Retina (tissue), 1 donor: ENCODE results near the gene FAM83B.
"Not testable (repeated sequence)": the region's sequence is repeated elsewhere in the genome, so short reads cannot be mapped to it uniquely, and the experiment has no call there.

Experiments used
- DNase-seq: peaks from one replicate; pipeline ENCODE4 v3.0.0-alpha.2; 2016

FAM83B gene, protein sequence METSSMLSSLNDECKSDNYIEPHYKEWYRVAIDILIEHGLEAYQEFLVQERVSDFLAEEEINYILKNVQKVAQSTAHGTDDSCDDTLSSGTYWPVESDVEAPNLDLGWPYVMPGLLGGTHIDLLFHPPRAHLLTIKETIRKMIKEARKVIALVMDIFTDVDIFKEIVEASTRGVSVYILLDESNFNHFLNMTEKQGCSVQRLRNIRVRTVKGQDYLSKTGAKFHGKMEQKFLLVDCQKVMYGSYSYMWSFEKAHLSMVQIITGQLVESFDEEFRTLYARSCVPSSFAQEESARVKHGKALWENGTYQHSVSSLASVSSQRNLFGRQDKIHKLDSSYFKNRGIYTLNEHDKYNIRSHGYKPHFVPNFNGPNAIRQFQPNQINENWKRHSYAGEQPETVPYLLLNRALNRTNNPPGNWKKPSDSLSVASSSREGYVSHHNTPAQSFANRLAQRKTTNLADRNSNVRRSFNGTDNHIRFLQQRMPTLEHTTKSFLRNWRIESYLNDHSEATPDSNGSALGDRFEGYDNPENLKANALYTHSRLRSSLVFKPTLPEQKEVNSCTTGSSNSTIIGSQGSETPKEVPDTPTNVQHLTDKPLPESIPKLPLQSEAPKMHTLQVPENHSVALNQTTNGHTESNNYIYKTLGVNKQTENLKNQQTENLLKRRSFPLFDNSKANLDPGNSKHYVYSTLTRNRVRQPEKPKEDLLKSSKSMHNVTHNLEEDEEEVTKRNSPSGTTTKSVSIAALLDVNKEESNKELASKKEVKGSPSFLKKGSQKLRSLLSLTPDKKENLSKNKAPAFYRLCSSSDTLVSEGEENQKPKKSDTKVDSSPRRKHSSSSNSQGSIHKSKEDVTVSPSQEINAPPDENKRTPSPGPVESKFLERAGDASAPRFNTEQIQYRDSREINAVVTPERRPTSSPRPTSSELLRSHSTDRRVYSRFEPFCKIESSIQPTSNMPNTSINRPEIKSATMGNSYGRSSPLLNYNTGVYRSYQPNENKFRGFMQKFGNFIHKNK

DNA sequence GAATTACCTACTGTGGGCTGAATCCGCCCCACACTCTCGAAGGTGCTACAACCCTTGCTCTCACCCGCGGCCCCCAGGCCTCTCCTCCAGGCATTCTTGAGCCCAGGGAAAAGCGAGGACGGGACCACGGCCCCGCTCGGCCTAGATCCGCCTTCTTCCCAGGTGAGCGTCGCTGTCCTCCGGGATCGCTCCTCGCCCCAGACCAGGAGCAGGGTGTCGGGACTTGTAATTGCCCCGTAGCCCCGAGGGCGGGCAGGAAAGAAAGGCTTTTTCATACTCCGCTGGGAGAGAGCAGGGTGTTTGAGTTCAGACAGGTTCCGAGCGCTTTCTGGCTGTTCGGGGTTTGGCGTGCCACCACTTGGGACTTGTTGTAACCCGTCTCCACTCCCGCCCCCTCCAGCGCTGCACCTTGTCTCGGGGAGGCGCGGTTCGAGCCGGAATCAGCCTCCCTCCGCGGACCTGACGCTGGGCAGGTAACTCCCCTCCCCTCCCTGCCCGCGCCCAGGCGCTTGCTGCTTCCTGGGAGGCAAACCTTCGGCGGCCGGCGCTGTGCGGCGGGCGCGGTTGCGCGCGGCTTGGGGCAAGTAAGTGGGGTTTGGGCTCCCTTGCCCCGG is at the start of gene FAM83B:
Gene FAM83B, plus strand, starts transcription at position 529 of the 614 bp plus-strand sequence. CDS start 23,476 bp downstream, outside the sequence.
- DNase-seq: peak; percentile 66

DNA sequence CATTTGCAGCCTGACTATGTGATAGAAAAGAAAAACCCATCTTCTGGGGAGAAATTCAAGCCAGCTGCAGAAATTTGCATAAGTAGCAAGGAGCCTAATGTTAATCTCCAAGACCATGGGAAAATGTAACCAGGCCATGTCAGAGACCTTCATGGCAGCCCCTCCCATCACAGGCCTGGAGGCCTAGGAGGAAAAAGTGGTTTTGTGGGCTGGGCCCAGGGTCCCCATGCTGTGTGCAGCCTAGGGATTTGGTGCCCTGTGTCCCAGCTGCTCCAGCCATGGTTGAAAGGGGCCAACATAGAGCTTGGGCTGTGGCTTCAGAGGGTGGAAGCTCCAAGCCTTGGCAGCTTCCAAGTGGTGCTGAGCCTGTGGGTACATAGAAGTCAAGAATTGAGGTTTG is 49.7 kb upstream of the FAM83B start:
- DNase-seq: not testable (repeated sequence)

DNA sequence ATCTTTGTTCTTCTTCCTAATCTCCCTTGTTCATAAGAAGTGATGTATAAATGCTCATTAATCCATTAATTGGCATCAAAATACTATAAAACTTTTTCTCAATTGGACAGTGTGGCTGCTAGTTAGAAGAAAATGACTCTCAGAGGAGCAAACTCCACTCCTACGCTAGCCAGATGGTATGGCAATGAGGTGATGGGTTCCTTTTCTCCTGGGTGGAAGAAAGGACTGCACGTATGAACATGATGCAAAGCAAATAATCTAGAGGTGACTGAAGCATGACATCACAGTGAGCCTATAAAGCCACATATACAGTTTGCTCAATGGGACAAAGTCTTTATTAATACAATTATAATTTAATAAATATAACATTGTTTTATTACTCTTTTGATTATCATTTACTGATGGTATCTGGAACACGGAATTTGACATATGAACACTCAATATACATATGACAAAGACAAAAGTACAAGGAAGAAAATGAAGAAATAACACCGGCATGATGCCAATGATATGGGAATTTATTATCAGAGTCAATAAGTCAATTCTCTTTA is 46.4 kb upstream of the FAM83B start:
- no peak for DNase-seq

DNA sequence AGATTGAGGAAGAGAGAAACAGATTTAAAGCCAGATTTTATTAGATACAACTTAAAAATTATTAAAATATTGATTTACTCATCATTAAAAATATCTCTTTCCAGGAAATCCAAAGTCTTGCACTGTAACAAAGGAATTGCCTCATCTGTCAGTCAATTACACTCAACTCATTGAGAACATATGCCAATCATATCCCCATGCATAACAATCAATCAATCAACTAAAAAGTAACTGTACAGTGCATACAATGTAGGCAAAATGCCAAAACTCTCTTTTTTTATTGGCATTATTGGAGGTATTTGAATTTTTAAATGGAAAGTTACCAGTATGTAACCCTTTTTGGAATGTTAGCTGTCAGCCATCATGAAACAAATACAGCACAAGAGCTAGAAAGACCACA is 45.3 kb upstream of the FAM83B start:
- no peak for DNase-seq

DNA sequence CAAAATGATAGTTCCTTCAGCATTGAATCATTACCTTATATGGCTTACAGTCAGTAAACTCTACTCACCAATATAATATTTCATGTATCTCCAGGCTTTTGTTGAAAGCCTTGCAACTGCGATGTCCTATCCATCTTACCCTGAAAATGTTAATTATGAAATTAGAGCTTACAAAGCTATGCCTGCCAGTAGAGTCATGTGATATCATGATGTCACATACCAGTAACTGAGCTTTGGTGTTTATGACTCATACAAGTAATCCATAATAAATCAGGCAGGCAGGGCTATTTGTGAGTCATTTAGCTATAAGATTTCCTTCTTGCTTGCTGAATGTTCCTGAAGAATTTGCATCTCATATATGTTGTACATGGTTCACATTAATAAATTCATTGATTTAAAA is 44.9 kb upstream of the FAM83B start:
- no peak for DNase-seq

DNA sequence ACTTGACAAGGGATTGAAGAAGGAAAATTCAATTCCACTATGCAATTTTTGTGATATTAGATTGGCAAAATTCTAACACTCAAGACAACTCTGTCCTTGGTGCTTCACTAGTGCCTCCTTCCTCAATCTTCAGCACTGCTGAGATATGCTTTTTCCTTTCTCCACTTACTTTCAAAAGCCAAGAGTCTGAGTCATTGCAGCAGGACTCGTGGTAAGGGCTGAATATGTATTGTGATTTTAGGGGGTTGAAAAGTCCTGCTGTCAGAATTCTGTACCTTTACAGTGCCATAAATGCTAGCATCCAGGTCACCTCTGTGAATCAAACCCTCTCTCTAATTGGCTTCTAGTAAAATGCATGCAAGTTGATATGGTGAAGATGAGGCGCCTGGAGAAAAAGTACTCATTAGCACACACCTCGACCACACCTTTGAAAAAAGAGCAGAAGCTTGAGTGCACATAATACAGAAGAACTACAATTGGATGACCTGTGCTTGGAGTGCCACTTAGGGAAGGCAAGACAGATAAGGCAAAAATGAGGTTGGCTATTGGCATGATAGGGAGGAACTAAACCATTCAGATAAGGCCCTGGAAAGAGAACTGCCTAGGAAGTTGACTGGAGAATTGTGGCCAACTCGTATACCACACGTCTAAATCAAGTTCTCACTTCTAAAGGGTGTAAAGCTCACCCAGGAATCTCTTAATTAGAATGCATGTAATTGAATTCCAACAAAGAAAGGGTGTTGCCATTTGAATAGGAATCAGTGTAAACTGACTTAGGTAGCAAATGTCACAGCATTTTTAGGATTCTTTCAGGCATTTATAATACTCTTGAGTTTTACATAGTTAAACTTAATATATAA is 43.6 kb upstream of the FAM83B start:
- DNase-seq: no peak

DNA sequence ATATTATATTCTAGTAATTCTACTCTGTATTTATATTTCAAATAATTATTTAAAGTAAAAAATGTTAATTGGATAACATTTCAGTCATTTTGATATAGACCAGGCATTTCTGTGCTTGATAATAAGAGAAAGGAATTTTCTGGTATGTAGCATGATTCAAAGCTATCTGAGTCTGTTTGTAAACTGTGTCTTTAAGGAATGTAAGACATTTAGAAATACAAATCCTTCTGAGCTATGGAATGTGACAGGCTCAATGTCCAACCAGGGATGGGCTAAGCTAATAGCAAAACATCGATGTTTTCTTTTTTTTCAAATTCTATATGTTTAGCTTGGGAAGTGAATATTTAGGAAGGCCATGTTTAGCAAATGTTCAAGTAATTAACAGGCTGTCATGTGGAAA is 41.5 kb upstream of the FAM83B start:
- peak; percentile 6 for DNase-seq

DNA sequence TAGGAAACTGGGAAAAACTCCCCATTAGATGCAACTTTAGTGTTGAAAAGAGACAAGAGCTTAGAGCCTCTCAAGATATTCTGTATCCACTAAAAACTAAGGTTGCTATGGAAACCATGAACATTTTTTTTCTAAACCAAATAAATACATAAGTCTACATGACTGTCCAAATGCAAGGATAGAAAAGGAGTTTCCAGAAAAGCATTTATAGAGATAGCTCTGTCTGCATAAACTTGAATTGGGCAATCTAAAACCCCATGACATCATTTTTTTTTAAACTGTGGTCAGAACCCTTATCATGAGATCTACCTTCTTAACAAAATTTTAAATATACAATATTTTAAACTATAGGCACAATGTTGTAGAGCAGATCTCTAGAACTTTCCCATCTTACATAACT is 36.4 kb upstream of the FAM83B start:
- DNase-seq: no peak

DNA sequence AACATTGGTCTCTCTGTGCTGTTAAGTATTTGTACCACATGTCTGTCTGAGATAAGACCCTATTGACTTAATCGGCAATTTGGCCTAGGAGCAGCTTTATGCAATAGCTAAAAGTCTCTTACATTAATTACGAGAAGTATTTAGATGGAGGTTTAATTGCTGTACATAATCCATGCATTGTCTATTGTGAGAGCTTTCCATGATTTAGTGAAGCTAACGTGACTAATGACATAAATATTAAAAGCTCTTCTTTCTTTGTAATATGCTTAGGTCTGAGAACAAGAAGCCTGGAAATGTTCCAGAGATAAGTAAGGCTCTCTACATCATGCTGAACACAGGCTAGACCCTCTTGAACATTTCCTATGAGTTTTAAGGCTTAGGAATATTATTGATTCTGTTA is 32.7 kb upstream of the FAM83B start:
- DNase-seq: no peak

DNA sequence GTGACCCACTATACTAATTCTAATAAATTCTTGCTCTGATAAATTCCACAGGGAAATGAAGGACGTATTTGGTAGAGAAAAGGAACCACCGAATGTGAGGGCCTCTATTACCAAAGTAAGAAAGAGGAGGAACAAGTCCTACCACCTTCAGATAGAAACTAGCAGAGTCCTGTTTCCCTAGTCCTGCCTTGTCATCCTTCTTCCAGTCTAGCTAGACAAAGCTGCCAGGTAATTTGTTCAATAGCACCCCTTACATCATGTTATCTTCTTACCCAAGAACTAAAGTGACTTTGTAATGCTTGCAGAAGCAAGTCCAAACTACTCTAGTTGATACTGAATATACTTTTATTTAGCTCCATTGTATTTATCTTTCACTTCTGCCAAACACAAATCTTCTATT is 29.3 kb upstream of the FAM83B start:
- no peak for DNase-seq

DNA sequence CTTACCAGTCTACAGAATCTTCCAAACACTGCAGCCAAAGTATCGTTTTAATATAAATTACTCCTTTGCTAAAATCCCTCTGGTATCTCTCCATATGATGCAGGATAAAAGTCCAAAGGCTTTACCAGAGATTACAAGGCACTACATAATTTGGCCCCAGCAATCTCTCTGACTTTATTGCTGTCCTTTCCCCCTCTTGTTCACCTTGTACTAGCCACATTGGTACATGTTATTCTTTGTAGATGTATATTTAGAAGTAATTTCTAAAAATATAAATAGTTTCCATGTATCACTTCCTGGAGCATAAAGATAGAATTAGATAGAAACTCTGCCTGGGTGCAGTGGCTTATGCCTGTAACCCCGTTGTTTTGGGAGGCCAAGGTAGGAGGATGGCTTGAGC is 28.7 kb upstream of the FAM83B start:
- no peak for DNase-seq

DNA sequence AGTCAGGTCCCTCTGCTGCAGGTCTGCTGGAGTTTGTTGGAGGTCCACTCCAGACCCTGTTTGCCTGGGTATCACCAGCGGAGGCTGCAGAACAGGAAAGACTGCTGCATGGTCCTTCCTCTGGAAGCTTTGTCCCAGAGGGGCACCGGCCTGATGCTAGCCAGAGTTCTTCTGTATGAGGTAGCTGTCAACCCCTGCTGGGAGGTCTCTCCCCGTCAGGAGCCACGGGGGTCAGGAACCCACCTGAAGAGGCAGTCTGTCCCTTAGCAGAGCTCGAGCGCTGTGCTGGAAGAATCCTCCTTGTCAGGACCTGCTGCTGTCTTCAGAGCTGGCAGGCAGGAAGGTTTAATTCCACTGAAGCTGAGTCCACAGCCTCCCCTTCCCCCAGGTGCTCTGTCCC is 22.3 kb upstream of the FAM83B start:
- not testable (repeated sequence) for DNase-seq

DNA sequence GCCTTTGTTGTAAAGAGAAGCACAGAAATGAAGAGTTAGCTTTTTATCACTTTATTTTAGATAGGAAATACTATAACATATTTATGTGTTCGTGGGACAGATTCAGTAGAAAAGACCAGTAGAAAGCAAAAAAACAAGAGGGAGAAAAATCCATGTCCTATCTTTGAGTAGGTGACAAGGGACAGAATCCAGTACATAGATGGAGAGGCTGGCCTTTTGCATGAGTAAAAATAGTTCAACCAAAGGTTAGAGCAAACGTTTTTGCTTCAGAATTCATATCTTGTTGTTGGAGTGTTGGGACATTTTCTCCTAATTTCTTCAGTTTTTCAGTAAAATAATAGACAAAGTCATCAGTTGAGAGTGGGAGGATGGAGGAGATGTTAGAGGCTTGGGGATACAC is 19.6 kb upstream of the FAM83B start:
- no peak for DNase-seq

DNA sequence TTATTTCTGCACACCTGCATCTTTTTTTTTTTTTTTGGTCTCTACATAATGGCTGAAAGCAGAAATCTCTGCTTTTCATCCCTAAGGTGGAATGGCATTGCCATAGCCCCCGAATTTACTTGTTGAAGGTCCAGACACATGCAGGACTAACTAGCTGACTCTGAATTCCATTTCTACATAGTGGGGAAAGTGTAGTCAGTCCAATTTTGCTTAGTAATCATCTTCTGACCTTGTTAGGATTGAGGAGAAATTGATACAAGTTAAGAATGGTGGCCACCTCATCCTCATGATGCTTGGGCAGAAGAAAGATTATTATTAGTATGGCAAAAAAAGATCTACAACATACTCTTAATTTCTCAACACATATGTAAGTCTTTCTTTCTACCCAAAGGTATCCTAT is 16.4 kb upstream of the FAM83B start:
- DNase-seq: no peak

DNA sequence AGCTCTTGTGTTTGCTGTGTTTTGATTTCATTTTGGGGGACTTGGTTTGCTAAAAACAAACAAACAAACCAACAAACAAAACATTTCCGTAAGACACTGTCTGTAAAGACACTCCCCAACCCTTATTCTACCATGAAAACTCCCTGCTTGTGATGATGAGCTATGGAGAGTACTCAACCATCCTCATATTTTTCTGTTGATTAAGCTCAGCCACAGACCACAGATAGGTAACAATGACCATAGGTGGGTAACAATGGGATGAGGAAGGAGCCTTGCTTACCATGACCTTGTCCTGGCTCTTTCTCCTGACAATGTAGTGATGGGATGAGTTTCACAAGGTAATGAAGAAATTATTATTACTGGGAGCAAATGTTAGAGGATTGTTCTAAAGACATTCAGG is 11.4 kb upstream of the FAM83B start:
- no peak for DNase-seq

DNA sequence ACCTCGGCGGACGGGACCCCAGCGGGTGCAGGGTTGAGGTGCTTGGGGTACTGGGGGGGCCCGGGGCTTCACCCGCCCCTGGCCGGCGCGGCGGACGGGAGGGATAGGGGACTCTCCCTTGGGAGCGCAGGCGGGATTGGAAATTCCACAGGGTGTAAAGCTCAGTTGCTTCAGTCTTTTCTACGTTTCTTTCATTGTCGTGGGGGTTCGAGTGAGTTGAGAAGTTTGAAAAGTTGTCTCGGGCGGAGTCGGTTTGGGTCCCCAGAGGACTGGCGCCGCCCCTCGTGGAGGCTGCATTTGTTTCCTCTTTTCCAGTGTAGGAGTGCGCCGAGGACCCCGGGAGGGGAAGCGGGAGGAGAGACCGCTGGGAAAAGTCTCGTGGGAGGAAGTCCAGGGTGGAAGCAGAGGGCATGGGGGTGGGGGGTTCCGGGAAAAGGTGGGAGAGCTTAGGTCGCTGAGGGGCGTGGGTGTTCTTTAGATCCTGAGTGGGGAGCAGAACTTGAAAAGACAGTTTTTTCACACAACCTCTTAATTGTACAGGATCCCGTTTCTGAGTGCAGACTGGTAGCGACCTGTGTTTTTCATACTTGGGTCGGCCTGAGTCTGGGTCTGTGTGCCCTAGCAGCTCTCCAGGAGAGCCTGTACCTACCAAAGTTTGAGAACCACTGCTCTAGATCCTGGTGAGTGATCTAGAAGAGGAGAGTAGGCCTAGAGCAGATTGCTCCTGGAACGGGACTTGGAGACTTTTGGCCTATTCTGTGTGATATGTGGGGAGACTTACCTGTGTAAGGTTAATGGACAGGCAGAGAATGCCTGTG is 495 bp downstream of the FAM83B start:
- no peak for DNase-seq

DNA sequence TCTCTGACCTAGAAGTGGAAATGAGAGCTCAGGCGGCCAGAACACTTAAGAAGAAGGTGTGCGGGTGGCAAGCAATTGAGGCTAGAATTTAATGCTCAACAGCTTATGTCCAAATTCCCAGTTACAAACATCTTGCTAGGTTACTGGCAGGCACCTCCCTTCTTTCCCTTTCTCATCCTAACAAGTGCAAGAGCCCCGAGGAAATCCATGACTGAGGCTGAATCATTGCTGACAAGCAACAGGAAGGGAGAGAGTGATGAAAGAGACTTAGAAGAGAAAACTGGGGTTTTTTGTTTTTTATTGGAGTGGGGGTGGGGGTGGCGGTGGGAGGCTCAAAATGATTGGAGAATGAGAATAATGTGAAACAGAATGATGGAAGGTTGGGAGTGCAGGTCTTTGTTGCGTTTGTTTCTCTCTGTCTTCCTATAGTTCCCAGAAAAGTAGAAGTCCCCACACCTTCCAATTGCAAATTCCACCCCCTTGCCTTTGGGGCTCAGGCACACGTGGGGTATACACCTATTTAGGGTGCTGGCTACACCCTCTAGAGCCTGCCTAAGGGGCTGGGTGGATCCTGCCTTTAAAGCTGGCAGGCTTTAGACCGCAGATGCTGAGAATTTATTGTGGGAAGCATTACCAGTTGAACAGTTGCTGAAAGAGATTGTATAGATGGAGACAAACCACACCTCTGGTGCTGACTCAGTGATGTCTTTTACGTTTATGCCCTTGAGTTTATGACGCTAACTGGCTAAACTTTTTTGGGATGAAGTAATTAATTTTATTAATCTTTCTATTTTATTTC is 1.4 kb downstream of the FAM83B start:
- no peak for DNase-seq

DNA sequence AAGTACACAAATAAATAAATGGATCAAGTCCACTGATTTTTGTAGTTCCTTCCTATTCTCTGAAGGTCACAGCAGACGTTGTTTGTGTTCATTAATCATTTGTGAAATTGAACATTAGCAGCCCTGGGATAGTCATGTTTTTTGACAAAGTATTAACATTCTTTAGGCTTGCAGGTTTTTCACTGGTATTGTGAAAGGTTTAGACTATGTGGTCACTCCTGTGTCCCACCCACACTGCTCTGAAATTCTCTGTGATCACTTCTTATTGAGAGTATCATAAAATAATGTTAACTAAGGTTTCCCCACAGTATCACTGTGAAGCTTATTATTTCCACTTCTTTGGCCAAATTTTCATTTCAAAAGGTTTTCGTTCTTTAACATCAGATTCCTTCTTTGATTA is 3.5 kb downstream of the FAM83B start:
- no peak for DNase-seq

DNA sequence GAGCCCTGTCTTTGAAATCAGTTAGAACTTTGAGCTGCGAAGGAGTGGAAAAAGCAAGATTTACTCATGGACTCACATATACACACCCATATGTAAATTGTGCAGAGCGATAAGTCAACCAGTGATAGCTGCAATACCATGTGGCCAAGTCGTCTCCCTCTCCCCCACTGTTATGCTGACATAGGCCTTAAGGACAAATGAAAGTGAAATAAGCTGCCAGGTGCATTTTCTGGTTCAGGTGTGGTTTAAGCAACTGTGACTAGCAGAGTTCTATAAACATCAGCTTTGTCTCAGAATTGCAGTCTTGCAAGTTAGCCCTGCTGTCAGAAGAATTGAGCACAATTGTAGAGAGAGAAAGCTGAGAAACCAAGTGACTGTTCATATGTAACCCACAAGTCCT is 9.6 kb downstream of the FAM83B start:
- DNase-seq: no peak

DNA sequence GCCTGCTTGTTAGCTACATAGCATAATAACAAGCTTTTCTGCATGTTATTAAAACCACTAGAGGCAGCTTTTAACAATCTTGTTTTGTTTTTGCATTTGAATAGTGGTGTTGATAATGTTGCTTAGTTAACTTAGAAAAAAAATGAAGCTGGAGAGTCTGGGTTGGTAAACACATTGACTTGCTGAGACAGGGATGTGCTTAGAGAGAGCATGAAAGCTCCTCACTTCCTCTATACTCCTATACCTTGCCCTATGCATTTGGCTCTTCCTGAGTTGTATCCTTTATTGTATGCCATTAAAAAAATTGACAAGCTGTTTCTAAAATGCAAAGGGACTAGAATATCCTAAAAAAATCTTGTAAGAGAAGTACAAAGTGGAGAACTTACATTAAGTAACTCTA is 13.6 kb downstream of the FAM83B start:
- no peak for DNase-seq
